Fibroblast of lung (primary cell): ENCODE results near the gene CCDC69. TPM values are rescaled to one million over a fixed set of nuclear protein-coding genes. Genes with fewer than 3 reads are reported as not detected.
A peak's percentile ranks its signal among the peaks of the same experiment; 100 is the strongest.

Experiments
- DNase-seq, 2 donors: peaks; one replicate each; pipeline versions ENCODE4 v3.0.0 to v3.0.0-alpha.2; 2010; ENCODE audit warnings: low read depth in 2 of 2
- H2AFZ ChIP-seq: 2 replicates; pipeline ENCODE4 v1.5.1; 2012; ENCODE audit warnings: low read length, control low read depth, inconsistent platforms
- H3K27ac ChIP-seq: 2 replicates; pipeline ENCODE4 v1.5.1; 2011; ENCODE audit warnings: low read length, control low read depth; ENCODE audit not compliant: insufficient read depth
- H3K27me3 ChIP-seq: 2 replicates; pipeline ENCODE4 v1.5.1; 2011; ENCODE audit warnings: mild to moderate bottlenecking, low read length; ENCODE audit not compliant: control insufficient read depth, insufficient read depth
- H3K36me3 ChIP-seq: 2 replicates; pipeline ENCODE4 v1.5.1; 2011; ENCODE audit warnings: low read length; ENCODE audit not compliant: control insufficient read depth, insufficient read depth
- H3K4me1 ChIP-seq: 2 replicates; pipeline ENCODE4 v1.5.1; 2011; ENCODE audit warnings: low read length; ENCODE audit not compliant: control insufficient read depth, insufficient read depth; ENCODE audit errors: extremely low read depth
- H3K4me2 ChIP-seq: 2 replicates; pipeline ENCODE4 v1.5.1; 2011; ENCODE audit warnings: low read length, control low read depth; ENCODE audit not compliant: insufficient read depth; ENCODE audit errors: extremely low read depth
- H3K4me3 ChIP-seq, 4 experiments: fragments of 200-600 bp in 1 of 4; sonication (generic) in 1 of 4; replicated peaks in 1 of 4; 2 replicates each; pipeline ENCODE4 v1.5.1; 2011 to 2016; ENCODE audit warnings: low read length in 4 of 4, low read depth in 3 of 4, mild to moderate bottlenecking in 3 of 4, control low read depth in 2 of 4, inconsistent platforms in 1 of 4, mixed read lengths in 1 of 4; ENCODE audit not compliant: insufficient read depth in 1 of 4; ENCODE audit errors: control extremely low read depth in 1 of 4
- H3K79me2 ChIP-seq: 2 replicates; pipeline ENCODE4 v1.5.1; 2012; ENCODE audit warnings: mild to moderate bottlenecking, low read length, inconsistent platforms; ENCODE audit not compliant: control insufficient read depth, insufficient read depth
- H3K9ac ChIP-seq: 2 replicates; pipeline ENCODE4 v1.5.1; 2011; ENCODE audit warnings: mild to moderate bottlenecking, low read length, control low read depth; ENCODE audit not compliant: insufficient read depth
- H3K9me3 ChIP-seq: 2 replicates; pipeline ENCODE4 v1.5.1; 2012; ENCODE audit warnings: low read depth, low read length; ENCODE audit not compliant: control insufficient read depth, insufficient read depth
- H4K20me1 ChIP-seq: 2 replicates; pipeline ENCODE4 v1.5.1; 2011; ENCODE audit warnings: low read length; ENCODE audit not compliant: control insufficient read depth, insufficient read depth; ENCODE audit errors: extremely low read depth
- CTCF ChIP-seq, 2 donors: IDR thresholded peaks in 1 of 2; conservative IDR thresholded peaks in 1 of 2; 1 replicate in 1 of 2; 2 replicates in 1 of 2; pipeline ENCODE4 v1.5.1; 2011 to 2012; ENCODE audit warnings: low read length in 2 of 2, control low read depth in 1 of 2, inconsistent platforms in 1 of 2, low read depth in 1 of 2, mild to moderate bottlenecking in 1 of 2
- EZH2 ChIP-seq: IDR thresholded peaks from 2 replicates; pipeline ENCODE4 v1.5.1; 2012; ENCODE audit warnings: low read length, control low read depth, mild to moderate bottlenecking; ENCODE audit errors: missing control alignments
- polyA minus RNA-seq: library from RNA; depleted of rRNA, polyadenylated mRNA; stranded (reverse); fragments of >200 nt; gene quantifications from 2 replicates; pipeline ENCODE4 v1.2.3, GENCODE V29; 2011; ENCODE audit warnings: low replicate concordance
- polyA plus RNA-seq, 2 donors: library from polyadenylated mRNA; depleted of rRNA in 1 of 2; stranded (reverse) in 1 of 2; unstranded in 1 of 2; fragments of >200 nt; gene quantifications; 2 replicates each; pipeline ENCODE4 v1.2.1, GENCODE V29; 2011 to 2012; ENCODE audit warnings: missing spikeins in 1 of 2
- total RNA-seq: library from RNA; depleted of rRNA; stranded (reverse); fragments of >200 nt; gene quantifications from 2 replicates; pipeline ENCODE4 v1.2.1, GENCODE V29; 2014

The CCDC69 gene
- total RNA-seq (4.0 and 6.4 TPM in 2 replicates), polyA plus RNA-seq (1.5 and 2.3 TPM in 2 replicates), polyA minus RNA-seq (2.8 TPM in 1 of 2 replicates, not detected in the other)
- 1.1 and 1.9 TPM in 2 replicates for polyA plus RNA-seq (2012)

GRCh38 chr5:151223447-151224264 lies at the start of gene CCDC69:
TSS of gene CCDC69 (minus strand) at chr5:151224092. CDS start at chr5:151223970, 122 bp downstream.
- Histone ChIP-seq H3K4me1 (peaks cover 2% of the 10 kb centered on the region), H3K27ac (no peak within 1 kb of the TSS), H3K36me3 (no peaks in the 10 kb centered on the region), H3K9ac (peak within 1 kb of the TSS; percentile 26), H3K9me3 (no peaks in the 10 kb centered on the region), H2AFZ (peak within 1 kb of the TSS; percentile 58), H3K4me2 (peak within 1 kb of the TSS; percentile 89), H3K4me3 (peak within 1 kb of the TSS; percentile 42 to 77 (median 56)), H4K20me1 (no peaks in the 10 kb centered on the region), H3K27me3 (no peaks in the 10 kb centered on the region), H3K79me2 (no peaks in the 10 kb centered on the region)
- peak in 1 of 2 donors; percentile 20 for TF ChIP-seq CTCF (conservative IDR thresholded peaks at IDR 0.05 in 1 of 2, IDR thresholded peaks at IDR 0.05 in 1 of 2; ENCODE audit: low read depth in 1 of 2, low read length in 2 of 2)
- TF ChIP-seq EZH2, result no peak
- DNase-seq, result peak; percentile 63 to 80

- Histone ChIP-seq H3K4me1 (no peaks in the 10 kb centered on the region), H4K20me1 (no peaks in the 10 kb centered on the region), H3K4me3 (no peak overlapping the region), H3K27me3 (no peaks in the 10 kb centered on the region), H3K27ac (no peak overlapping the region), H3K36me3 (peaks cover 4% of the 10 kb centered on the region), H3K9me3 (no peaks in the 10 kb centered on the region), H3K4me2 (no peak overlapping the region), H3K79me2 (no peaks in the 10 kb centered on the region), H2AFZ (no peak overlapping the region), H3K9ac (no peak overlapping the region)
- DNase-seq, result no peak
- TF ChIP-seq EZH2, result no peak
- TF ChIP-seq CTCF (conservative IDR thresholded peaks at IDR 0.05 in 1 of 2, IDR thresholded peaks at IDR 0.05 in 1 of 2; ENCODE audit: low read depth in 1 of 2, low read length in 2 of 2), result no peak
Measured at GRCh38 chr5:151271336-151271735, 47.4 kb upstream of the CCDC69 start.

- peaks cover 4% of the 10 kb centered on the region for H3K36me3 ChIP-seq
- H3K4me3 ChIP-seq, result no peak overlapping the region
- H2AFZ ChIP-seq, result no peak overlapping the region
- TF ChIP-seq EZH2 (no peak), CTCF (conservative IDR thresholded peaks at IDR 0.05 in 1 of 2, IDR thresholded peaks at IDR 0.05 in 1 of 2; ENCODE audit: low read depth in 1 of 2, low read length in 2 of 2) (no peak)
- no peaks in the 10 kb centered on the region for H3K79me2 ChIP-seq
- no peaks in the 10 kb centered on the region for H4K20me1 ChIP-seq
- DNase-seq, result peak in 1 of 2 donors; percentile 51
- no peaks in the 10 kb centered on the region for H3K4me1 ChIP-seq
- H3K9ac ChIP-seq, result no peak overlapping the region
- no peaks in the 10 kb centered on the region for H3K9me3 ChIP-seq
- no peak overlapping the region for H3K27ac ChIP-seq
- H3K27me3 ChIP-seq, result no peaks in the 10 kb centered on the region
- no peak overlapping the region for H3K4me2 ChIP-seq
Measured at GRCh38 chr5:151270599-151270998, 46.7 kb upstream of the CCDC69 start.
